Spleen (tissue), 11 donors: ENCODE measurements around the gene EPAS1. TPM values are rescaled to one million over a fixed set of nuclear protein-coding genes. Genes with fewer than 3 reads are reported as not detected.

Experiments used
- DNase-seq: peaks from one replicate; pipeline ENCODE4 v3.0.0-alpha.2; 2020
- H3K27ac ChIP-seq, 8 donors: fragments of 200-600 bp; sonication (generic) in 7 of 8; 1 replicate in 4 of 8; 2 replicates in 4 of 8; pipeline versions ENCODE4 v1.5.0 to v1.8.0; 2016 to 2021; ENCODE audit warnings: inconsistent platforms in 4 of 8, mild to moderate bottlenecking in 4 of 8, moderate library complexity in 1 of 8
- H3K27me3 ChIP-seq, 7 donors: fragments of 200-600 bp; sonication (generic) in 6 of 7; replicated peaks in 1 of 7; 1 replicate in 4 of 7; 2 replicates in 3 of 7; pipeline versions ENCODE4 v1.5.0 to v1.8.0; 2016 to 2021; ENCODE audit warnings: inconsistent platforms in 3 of 7, mild to moderate bottlenecking in 1 of 7
- H3K36me3 ChIP-seq, 6 donors: fragments of 200-600 bp; sonication (generic) in 5 of 6; 1 replicate in 4 of 6; 2 replicates in 2 of 6; pipeline versions ENCODE4 v1.5.0 to v1.8.0; 2016 to 2021; ENCODE audit warnings: inconsistent platforms in 2 of 6
- H3K4me1 ChIP-seq, 6 donors: fragments of 200-600 bp; sonication (generic) in 5 of 6; 1 replicate in 3 of 6; 2 replicates in 3 of 6; pipeline versions ENCODE4 v1.5.0 to v1.8.0; 2016 to 2021; ENCODE audit warnings: inconsistent platforms in 3 of 6
- H3K4me3 ChIP-seq, 8 donors: fragments of 200-600 bp; sonication (generic) in 7 of 8; 1 replicate in 4 of 8; 2 replicates in 4 of 8; pipeline versions ENCODE4 v1.5.0 to v1.8.0; 2016 to 2021; ENCODE audit warnings: inconsistent platforms in 4 of 8, mild to moderate bottlenecking in 4 of 8, moderate library complexity in 2 of 8
- H3K9me3 ChIP-seq, 8 donors: fragments of 200-600 bp; sonication (generic) in 7 of 8; 1 replicate in 4 of 8; 2 replicates in 4 of 8; pipeline versions ENCODE4 v1.5.0 to v1.8.0; 2016 to 2021; ENCODE audit warnings: inconsistent platforms in 4 of 8
- CTCF ChIP-seq, 11 experiments: fragments of 200-600 bp in 7 of 11; fragments of 450-650 bp in 4 of 11; sonication (generic) in 4 of 11; IDR thresholded peaks in 8 of 11; conservative IDR thresholded peaks in 3 of 11; 1 replicate in 7 of 11; 2 replicates in 4 of 11; pipeline versions ENCODE4 v1.4.0 to v1.8.0; 2016 to 2021; ENCODE audit warnings: antibody characterized with exemption in 11 of 11, inconsistent platforms in 4 of 11, mild to moderate bottlenecking in 1 of 11
- POLR2A ChIP-seq, 3 donors: fragments of 450-650 bp; IDR thresholded peaks; one replicate each; pipeline ENCODE4 v1.5.1; 2017; ENCODE audit warnings: antibody characterized with exemption in 3 of 3, mild to moderate bottlenecking in 1 of 3
- POLR2AphosphoS5 ChIP-seq, 3 donors: sonication (generic); formaldehyde crosslinking; IDR thresholded peaks; one replicate each; pipeline ENCODE4 v1.5.1; 2017; ENCODE audit warnings: antibody characterized with exemption in 3 of 3
- WGBS, 5 donors: extraction: QIAGEN DNeasy Blood & Tissue Kit in 3 of 5; methylation state at CpG; one replicate each; pipeline versions ENCODE4 v1.1.5 to v1.1.7; 2013 to 2018; 5-methylcytosine and 5-hydroxymethylcytosine counted together
- intact Hi-C: fragments of 100-400 bp; cut with DNase I; formaldehyde crosslinking; loops from one replicate; pipeline ENCODE4 v1.15.0; 2023; ENCODE audit warnings: low total_unique reads
- polyA plus RNA-seq, 3 donors: library from polyadenylated mRNA; stranded (reverse); fragments of 200-250 nt; gene quantifications; one replicate each; pipeline ENCODE4 v1.2.1, GENCODE V29; 2013
- total RNA-seq, 7 donors: library from RNA; depleted of rRNA in 3 of 7; stranded (reverse); fragments of >200 nt in 3 of 7; fragmentation: NEBNext Ultra II Directional in 4 of 7; extraction: Animal tissue kit (Norgen Biotek cat#: 25700) in 4 of 7; gene quantifications; one replicate each; pipeline versions ENCODE4 v1.1.0 to v1.2.1, GENCODE V29; 2016 to 2021
- donor health status: healthy with polysubstance abuse.
- donor health status: DM: no; HTN: no; CAD: no; lungs with moderate emphysema.
- donor health status: DM: no; HTN: no; CAD: no.
- donor health status: Bipolar disorder and iron deficiency.
- donor health status: healthy.
- donor health status: DM: no; HTN: no; CAD: no.
- donor health status: DM: yes; HTN: yes; CAD: no.

The EPAS1 gene
- total and polyA plus RNA-seq, 10 donors: 30.5 to 330 (median 213) TPM

- peak; percentile 88 for DNase-seq
- WGBS, 5 donors: 0 to 2% (median 1%) methylated on average over 47 to 71 of the region's 71 CpGs
- TF ChIP-seq CTCF (IDR thresholded peaks at IDR 0.05 in 8 of 11, conservative IDR thresholded peaks at IDR 0.05 in 3 of 11): peak in 7 of 11 experiments; percentile 17 to 33 (median 24)
- TF ChIP-seq POLR2AphosphoS5 (IDR thresholded peaks at IDR 0.05): peak in 2 of 3 donors; percentile 59 to 67
- no peak for TF ChIP-seq POLR2A (IDR thresholded peaks at IDR 0.05)
- Histone ChIP-seq H3K4me3 (peak overlapping the region; percentile 53 to 93 (median 78)), H3K36me3 (no peaks in the 10 kb centered on the region), H3K4me1 (peaks cover 7 to 77% (median 46%) of the 10 kb centered on the region in 6 donors), H3K27ac (peak overlapping the region; percentile 81 to 96 (median 92)), H3K9me3 (no peaks in the 10 kb centered on the region), H3K27me3 (peaks cover 0 to 67% (median 27%) of the 10 kb centered on the region in 7 donors)
- intact Hi-C loops: loop anchor here (2.0 kb wide), 1 partner anchor 50 kb away; no protein-coding TSS in a partner anchor
Observed at GRCh38 chr2:46298522-46299353, 1.5 kb downstream of the EPAS1 start.

GRCh38 chr2:46299365-46300263, 2.4 kb downstream of the EPAS1 start:
- Histone ChIP-seq H3K4me1 (peaks cover 10 to 82% (median 52%) of the 10 kb centered on the region in 6 donors), H3K36me3 (no peaks in the 10 kb centered on the region), H3K9me3 (no peaks in the 10 kb centered on the region), H3K27me3 (peaks cover 0 to 67% (median 27%) of the 10 kb centered on the region in 7 donors), H3K4me3 (peak overlapping the region; percentile 53 to 93 (median 78)), H3K27ac (peak overlapping the region; percentile 81 to 96 (median 92))
- TF ChIP-seq POLR2AphosphoS5 (IDR thresholded peaks at IDR 0.05) (peak; percentile 30 to 73 (median 72)), POLR2A (IDR thresholded peaks at IDR 0.05) (no peak)
- 8 to 16% (median 9%) methylated on average over 40 of the region's 40 CpGs for WGBS, 5 donors
- intact Hi-C loops: loop anchor here (2.0 kb wide), 1 partner anchor 49 kb away; no protein-coding TSS in a partner anchor
- peak; percentile 84 for DNase-seq

- H3K36me3 ChIP-seq: no peaks in the 10 kb centered on the region
- H3K4me1 ChIP-seq: peaks cover 10 to 90% (median 59%) of the 10 kb centered on the region in 6 donors
- no peak for TF ChIP-seq POLR2AphosphoS5 (IDR thresholded peaks at IDR 0.05)
- TF ChIP-seq CTCF (IDR thresholded peaks at IDR 0.05 in 8 of 11, conservative IDR thresholded peaks at IDR 0.05 in 3 of 11): no peak
- no peak for TF ChIP-seq POLR2A (IDR thresholded peaks at IDR 0.05)
- peak overlapping the region in 7 of 8 donors; percentile 53 to 93 (median 78) for H3K4me3 ChIP-seq
- intact Hi-C loops: no loop called here
- H3K27ac ChIP-seq: peak overlapping the region in 6 of 8 donors; percentile 88 to 96 (median 94)
- no peak for DNase-seq
- WGBS, 5 donors: 73 to 89% (median 81%) methylated on average over 6 of the region's 6 CpGs
- no peaks in the 10 kb centered on the region for H3K9me3 ChIP-seq
- H3K27me3 ChIP-seq: peaks cover 0 to 60% (median 27%) of the 10 kb centered on the region in 7 donors
Observed at GRCh38 chr2:46300406-46300832, 3.2 kb downstream of the EPAS1 start.

- peaks cover 19 to 93% (median 59%) of the 10 kb centered on the region in 6 donors for H3K4me1 ChIP-seq
- no peaks in the 10 kb centered on the region for H3K9me3 ChIP-seq
- 52 to 77% (median 62%) methylated on average over 4 of the region's 4 CpGs for WGBS, 5 donors
- peaks cover 0 to 44% (median 27%) of the 10 kb centered on the region in 7 donors for H3K27me3 ChIP-seq
- intact Hi-C loops: no loop called here
- H3K27ac ChIP-seq: peak overlapping the region in 1 of 8 donors; percentile 96
- no peak for DNase-seq
- peak overlapping the region in 1 of 8 donors; percentile 2 for H3K4me3 ChIP-seq
- no peaks in the 10 kb centered on the region for H3K36me3 ChIP-seq
- no peak for TF ChIP-seq CTCF (IDR thresholded peaks at IDR 0.05 in 8 of 11, conservative IDR thresholded peaks at IDR 0.05 in 3 of 11)
Observed at GRCh38 chr2:46302005-46302695, 4.9 kb downstream of the EPAS1 start.
